ENCODE data around the gene ARHGAP1. TPM values are rescaled to one million over a fixed set of nuclear protein-coding genes. Genes with fewer than 3 reads are reported as not detected.

The ARHGAP1 gene
- total and polyA plus RNA-seq, 2 of the 4 experiments (the other 2 are of a cell fraction), result 46.6 to 78.8 TPM

DNA sequence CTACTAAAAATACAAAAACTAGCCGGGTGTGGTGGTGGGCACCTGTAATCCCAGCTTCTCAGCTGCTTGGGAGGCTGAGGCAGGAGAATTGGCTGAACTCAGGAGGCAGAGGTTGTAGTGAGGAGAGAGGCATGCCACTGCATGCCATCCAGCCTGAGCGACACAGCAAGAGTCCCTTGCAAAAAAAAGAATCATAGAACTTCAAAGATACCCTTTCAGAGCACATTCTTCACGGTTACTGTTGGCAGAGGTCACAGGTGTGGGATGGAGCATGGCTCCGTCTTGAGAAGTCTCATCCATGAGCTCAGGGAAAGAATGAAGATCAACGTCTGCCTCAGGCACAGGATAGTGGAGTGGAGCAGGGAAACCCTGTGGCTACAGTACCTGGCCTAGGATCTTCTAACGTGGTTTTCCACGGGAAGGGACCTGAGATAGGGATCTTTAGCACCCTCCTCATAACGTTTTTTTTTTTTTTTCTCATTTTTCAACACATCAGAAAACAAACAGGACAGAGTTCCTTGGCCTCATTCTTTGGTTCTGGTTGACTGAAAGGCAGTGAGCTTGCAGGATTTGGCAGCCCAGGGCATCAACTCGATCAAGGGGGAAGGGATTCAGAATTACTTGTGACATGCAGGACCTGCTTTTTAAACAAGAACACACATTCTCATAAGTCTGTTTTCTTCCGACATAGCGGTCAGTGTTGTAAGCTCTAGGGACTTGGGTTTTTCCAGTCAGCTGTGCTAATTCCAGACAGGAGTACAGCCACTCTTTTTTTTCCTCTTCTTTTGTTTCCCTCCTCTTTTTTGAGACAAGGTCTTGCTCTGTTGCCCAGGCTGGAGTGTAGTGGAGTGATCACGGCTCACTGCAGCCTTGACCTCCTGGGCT, 41.4 kb upstream of the ARHGAP1 start:
- Histone ChIP-seq H3K14ac (replicated peaks; ENCODE audit: low read depth, low read length) (no peak overlapping the region), H2BK20ac (ENCODE audit: low read depth, low read length) (no peak overlapping the region), H3K27ac (ENCODE audit: insufficient read depth, low read length) (no peak overlapping the region), H3K9ac (ENCODE audit: low read depth, low read length) (no peak overlapping the region), H4K8ac (ENCODE audit: low read depth in 2 of 2, low read length in 2 of 2) (no peak overlapping the region), H2BK120ac (ENCODE audit: low read depth, low read length) (no peak overlapping the region), H2BK15ac (ENCODE audit: low read depth, low read length) (no peak overlapping the region), H3K4me3 (ENCODE audit: insufficient read depth, low read depth, low read length) (no peak overlapping the region), H2AK9ac (replicated peaks; ENCODE audit: low read depth, low read length, poor library complexity) (no peak overlapping the region), H3K56ac (ENCODE audit: extremely low read depth, insufficient read depth, low read length) (no peak overlapping the region), H3K36me3 (ENCODE audit: control insufficient read depth, insufficient read depth, low read length) (peaks cover 39% of the 10 kb centered on the region), H4K91ac (ENCODE audit: insufficient read depth, low read depth, low read length) (no peak overlapping the region), H4K20me1 (ENCODE audit: insufficient read depth, low read length) (peaks cover 3% of the 10 kb centered on the region; the same call in 1 of the 2 replicates), H3K4ac (ENCODE audit: low read depth, low read length) (no peak overlapping the region), H2AK5ac (ENCODE audit: low read depth, low read length) (no peak overlapping the region), H4K5ac (ENCODE audit: low read depth, low read length) (no peak overlapping the region), H3K18ac (ENCODE audit: low read depth, low read length) (no peak overlapping the region), H3K4me2 (ENCODE audit: low read depth, low read length) (no peak overlapping the region), H2BK5ac (ENCODE audit: low read depth, low read length, poor library complexity, severe bottlenecking) (no peak overlapping the region), H3K27me3 (ENCODE audit: control insufficient read depth, insufficient read depth, low read length) (no peaks in the 10 kb centered on the region), H3K4me1 (ENCODE audit: control insufficient read depth, insufficient read depth, low read length) (peaks cover 4% of the 10 kb centered on the region), H2AFZ (replicated peaks; ENCODE audit: low read length, poor library complexity) (no peak overlapping the region), H3K79me1 (ENCODE audit: low read depth in 1 of 2, low read length in 2 of 2) (peaks cover 0 to 3% of the 10 kb centered on the region in 2 experiments; a peak in 2 of 4 replicates), H3K9me1 (ENCODE audit: insufficient read depth, low read length) (peaks cover 4% of the 10 kb centered on the region; the same call in 1 of the 2 replicates), H3K23ac (ENCODE audit: low read depth, low read length) (no peak overlapping the region), H3K9me3 (ENCODE audit: control insufficient read depth, insufficient read depth, low read length) (no peaks in the 10 kb centered on the region)
- dilution Hi-C loops (cut with HindIII; ENCODE audit: low sequenced_read_pairs, unreplicated experiment), result no loop called here
- 93% methylated on average over 3 of the region's 12 CpGs; no CpG with 5 or more reads in 1 of the 2 experiments for WGBS, 2 experiments (ENCODE audit: extremely low coverage in 2 of 2, insufficient read length in 1 of 2)
- ChIA-PET POLR2A (ENCODE audit: unreplicated experiment) (no interaction called here), CTCF (no interaction called here)
- intact Hi-C loops (cut with micrococcal nuclease), result no loop called here
- DNase-seq, result no peak
- in situ Hi-C loops (cut with MboI; ENCODE audit: low sequenced_read_pairs), result no loop called here
- ATAC-seq (ENCODE audit: low read depth), result no peak
- TF ChIP-seq, protein P1, sequence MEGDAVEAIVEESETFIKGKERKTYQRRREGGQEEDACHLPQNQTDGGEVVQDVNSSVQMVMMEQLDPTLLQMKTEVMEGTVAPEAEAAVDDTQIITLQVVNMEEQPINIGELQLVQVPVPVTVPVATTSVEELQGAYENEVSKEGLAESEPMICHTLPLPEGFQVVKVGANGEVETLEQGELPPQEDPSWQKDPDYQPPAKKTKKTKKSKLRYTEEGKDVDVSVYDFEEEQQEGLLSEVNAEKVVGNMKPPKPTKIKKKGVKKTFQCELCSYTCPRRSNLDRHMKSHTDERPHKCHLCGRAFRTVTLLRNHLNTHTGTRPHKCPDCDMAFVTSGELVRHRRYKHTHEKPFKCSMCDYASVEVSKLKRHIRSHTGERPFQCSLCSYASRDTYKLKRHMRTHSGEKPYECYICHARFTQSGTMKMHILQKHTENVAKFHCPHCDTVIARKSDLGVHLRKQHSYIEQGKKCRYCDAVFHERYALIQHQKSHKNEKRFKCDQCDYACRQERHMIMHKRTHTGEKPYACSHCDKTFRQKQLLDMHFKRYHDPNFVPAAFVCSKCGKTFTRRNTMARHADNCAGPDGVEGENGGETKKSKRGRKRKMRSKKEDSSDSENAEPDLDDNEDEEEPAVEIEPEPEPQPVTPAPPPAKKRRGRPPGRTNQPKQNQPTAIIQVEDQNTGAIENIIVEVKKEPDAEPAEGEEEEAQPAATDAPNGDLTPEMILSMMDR (conservative IDR thresholded peaks at IDR 0.05; ENCODE audit: low read depth, low read length), result no peak
- TF ChIP-seq SMC3 (IDR thresholded peaks at IDR 0.05; ENCODE audit: low read depth, low read length) (no peak), CEBPB (IDR thresholded peaks at IDR 0.05; ENCODE audit: low read depth, low read length) (no peak), POLR2A (IDR thresholded peaks at IDR 0.05; ENCODE audit: low read depth, low read length) (no peak), CHD1 (IDR thresholded peaks at IDR 0.05; ENCODE audit: low read depth, low read length) (no peak)
- BruUV-seq (replicated peaks), result no TSS peak
